HG03354 (cell line): ENCODE data around the gene TSPAN2.

ENCODE experiments used
- ATAC-seq: cut with Tn5 transposase; IDR thresholded peaks from one replicate; pipeline ENCODE4 v1.9.1; 2021; ENCODE audit warnings: mild to moderate bottlenecking; ENCODE audit not compliant: unreplicated experiment, poor library complexity, severe bottlenecking

The TSPAN2 gene

GRCh38 chr1:115115521-115116161 is 26.3 kb upstream of the TSPAN2 start:
- ATAC-seq = no peak

GRCh38 chr1:115114308-115114707 is 25.0 kb upstream of the TSPAN2 start:
- no peak for ATAC-seq

- ATAC-seq = no peak
Observed at GRCh38 chr1:115113766-115114165, 24.5 kb upstream of the TSPAN2 start.

GRCh38 chr1:115112496-115113375 is 23.4 kb upstream of the TSPAN2 start:
- ATAC-seq = no peak

- no peak for ATAC-seq
Observed at GRCh38 chr1:115107516-115108260, 18.4 kb upstream of the TSPAN2 start.

- no peak for ATAC-seq
Observed at GRCh38 chr1:115105831-115106230, 16.5 kb upstream of the TSPAN2 start.

GRCh38 chr1:115099693-115100050 is 10.4 kb upstream of the TSPAN2 start:
- no peak for ATAC-seq

GRCh38 chr1:115098979-115099692 is 9.8 kb upstream of the TSPAN2 start:
- peak; percentile 94 for ATAC-seq

GRCh38 chr1:115092175-115092574 is 2.9 kb upstream of the TSPAN2 start:
- ATAC-seq = no peak

GRCh38 chr1:115091572-115091971 is 2.3 kb upstream of the TSPAN2 start:
- no peak for ATAC-seq

- no peak for ATAC-seq
Observed at GRCh38 chr1:115090956-115091355, 1.7 kb upstream of the TSPAN2 start.

- no peak for ATAC-seq
Observed at GRCh38 chr1:115090540-115090939, 1.2 kb upstream of the TSPAN2 start.

- ATAC-seq = no peak
Observed at GRCh38 chr1:115090186-115090490, 835 bp upstream of the TSPAN2 start.

GRCh38 chr1:115088871-115089419 is 358 bp downstream of the TSPAN2 start:
- no peak for ATAC-seq

- no peak for ATAC-seq
Observed at GRCh38 chr1:115088115-115088778, 1.1 kb downstream of the TSPAN2 start.

GRCh38 chr1:115086176-115086830 is 3.0 kb downstream of the TSPAN2 start:
- no peak for ATAC-seq

GRCh38 chr1:115084902-115085511 is 4.3 kb downstream of the TSPAN2 start:
- no peak for ATAC-seq

GRCh38 chr1:115082949-115083348 is 6.4 kb downstream of the TSPAN2 start:
- no peak for ATAC-seq
